Measurements from ENCODE around the gene KIAA1671. TPM values are rescaled to one million over a fixed set of nuclear protein-coding genes. Genes with fewer than 3 reads are reported as not detected.
A peak's percentile ranks its signal among the peaks of the same experiment; 100 is the strongest.

The KIAA1671 gene
- total and polyA plus RNA-seq, 2 donors, result 4.1 to 8.0 TPM

- Histone ChIP-seq H3K27ac (ENCODE audit: low read depth in 1 of 2, low read length in 1 of 2) (no peak overlapping the region), H3K4me3 (ENCODE audit: low read length in 2 of 2) (no peak overlapping the region), H3K4me1 (ENCODE audit: control insufficient read depth in 2 of 2, insufficient read depth in 2 of 2, low read length in 2 of 2) (peaks cover 0 to 7% of the 10 kb centered on the region in 2 donors), H3K36me3 (ENCODE audit: control insufficient read depth in 2 of 2, insufficient read depth in 2 of 2, low read length in 1 of 2) (no peaks in the 10 kb centered on the region), H3K9me3 (ENCODE audit: control insufficient read depth in 2 of 2, insufficient read depth in 1 of 2, low read length in 1 of 2) (no peaks in the 10 kb centered on the region), H3K27me3 (ENCODE audit: control insufficient read depth in 2 of 2, insufficient read depth in 1 of 2, low read length in 1 of 2) (no peaks in the 10 kb centered on the region)
- 95% methylated on average over 6 of the region's 6 CpGs for WGBS
- peak in 2 of 9 donors; percentile 14 to 30 for DNase-seq (ENCODE audit: low read depth in 6 of 9, low spot score in 9 of 9)
These were observed 185.3 kb downstream of the KIAA1671 start for GRCh38 chr22:25137577-25138525.

DNA sequence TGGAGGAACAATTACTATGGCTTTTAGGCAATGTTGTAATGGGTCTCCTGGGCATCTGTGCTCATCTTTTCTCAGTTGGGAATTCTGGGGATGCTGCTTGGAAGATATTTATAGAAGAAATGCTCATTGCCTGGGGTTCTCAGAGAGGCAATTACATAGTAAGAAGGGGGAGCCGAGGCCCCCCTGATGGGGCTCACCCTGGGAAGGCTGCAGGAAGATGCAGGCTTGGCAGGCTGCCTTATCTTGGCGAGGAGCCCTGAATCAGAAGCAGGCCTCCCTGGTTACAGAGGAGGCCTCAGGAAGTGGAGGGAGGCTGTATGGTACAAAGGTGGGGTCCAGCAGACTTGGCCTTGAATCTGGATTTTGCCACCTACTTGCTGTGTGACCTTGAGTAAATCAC lies 186.5 kb downstream of the KIAA1671 start:
- Histone ChIP-seq H3K27me3 (ENCODE audit: control insufficient read depth in 2 of 2, insufficient read depth in 1 of 2, low read length in 1 of 2) (no peaks in the 10 kb centered on the region), H3K27ac (ENCODE audit: low read depth in 1 of 2, low read length in 1 of 2) (no peak overlapping the region), H3K36me3 (ENCODE audit: control insufficient read depth in 2 of 2, insufficient read depth in 2 of 2, low read length in 1 of 2) (no peaks in the 10 kb centered on the region), H3K4me3 (ENCODE audit: low read length in 2 of 2) (no peak overlapping the region), H3K9me3 (ENCODE audit: control insufficient read depth in 2 of 2, insufficient read depth in 1 of 2, low read length in 1 of 2) (no peaks in the 10 kb centered on the region), H3K4me1 (ENCODE audit: control insufficient read depth in 2 of 2, insufficient read depth in 2 of 2, low read length in 2 of 2) (peaks cover 0 to 7% of the 10 kb centered on the region in 2 donors)
- no peak for DNase-seq (ENCODE audit: low read depth in 6 of 9, low spot score in 9 of 9)
- 41% methylated on average over 2 of the region's 2 CpGs for WGBS

- no peaks in the 10 kb centered on the region for H3K4me1 ChIP-seq (ENCODE audit: control insufficient read depth in 2 of 2, insufficient read depth in 2 of 2, low read length in 2 of 2)
- no peaks in the 10 kb centered on the region for H3K27me3 ChIP-seq (ENCODE audit: control insufficient read depth in 2 of 2, insufficient read depth in 1 of 2, low read length in 1 of 2)
- no peaks in the 10 kb centered on the region for H3K9me3 ChIP-seq (ENCODE audit: control insufficient read depth in 2 of 2, insufficient read depth in 1 of 2, low read length in 1 of 2)
- no peak for DNase-seq (ENCODE audit: low read depth in 6 of 9, low spot score in 9 of 9)
- no peaks in the 10 kb centered on the region for H3K36me3 ChIP-seq (ENCODE audit: control insufficient read depth in 2 of 2, insufficient read depth in 2 of 2, low read length in 1 of 2)
- WGBS, result 88% methylated on average over 7 of the region's 7 CpGs
- H3K27ac ChIP-seq (ENCODE audit: low read depth in 1 of 2, low read length in 1 of 2), result no peak overlapping the region
- H3K4me3 ChIP-seq (ENCODE audit: low read length in 2 of 2), result no peak overlapping the region
These were observed 189.6 kb downstream of the KIAA1671 start for GRCh38 chr22:25142102-25142501.

- 88% methylated on average over 5 of the region's 5 CpGs for WGBS
- no peak overlapping the region for H3K27ac ChIP-seq (ENCODE audit: low read depth in 1 of 2, low read length in 1 of 2)
- DNase-seq (ENCODE audit: low read depth in 6 of 9, low spot score in 9 of 9), result no peak
- H3K4me1 ChIP-seq (ENCODE audit: control insufficient read depth in 2 of 2, insufficient read depth in 2 of 2, low read length in 2 of 2), result peaks cover 0 to 4% of the 10 kb centered on the region in 2 donors
- no peaks in the 10 kb centered on the region for H3K27me3 ChIP-seq (ENCODE audit: control insufficient read depth in 2 of 2, insufficient read depth in 1 of 2, low read length in 1 of 2)
- no peak overlapping the region for H3K4me3 ChIP-seq (ENCODE audit: low read length in 2 of 2)
- H3K36me3 ChIP-seq (ENCODE audit: control insufficient read depth in 2 of 2, insufficient read depth in 2 of 2, low read length in 1 of 2), result no peaks in the 10 kb centered on the region
- H3K9me3 ChIP-seq (ENCODE audit: control insufficient read depth in 2 of 2, insufficient read depth in 1 of 2, low read length in 1 of 2), result no peaks in the 10 kb centered on the region
These were observed 190.9 kb downstream of the KIAA1671 start for GRCh38 chr22:25143156-25144076.

DNA sequence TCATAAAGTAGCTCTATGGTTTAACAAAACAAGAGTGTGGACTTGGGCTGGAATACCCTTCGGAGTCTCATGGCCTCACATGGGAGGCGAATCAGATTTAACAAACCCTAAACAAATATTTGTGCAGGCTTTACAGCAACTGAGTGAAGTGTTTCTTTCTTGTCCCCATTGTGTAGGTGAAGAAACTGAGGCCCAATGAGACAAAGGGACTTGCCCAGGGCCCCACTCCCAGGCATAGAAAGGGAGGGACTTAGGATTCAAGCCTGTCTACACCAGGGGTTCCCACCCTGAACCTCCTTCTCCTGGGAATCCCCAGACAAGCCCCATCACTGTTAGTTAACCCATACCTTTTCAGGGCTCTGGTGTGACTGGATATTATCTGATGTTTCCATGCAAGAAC lies 192.0 kb downstream of the KIAA1671 start:
- Histone ChIP-seq H3K27ac (ENCODE audit: low read depth in 1 of 2, low read length in 1 of 2) (no peak overlapping the region), H3K27me3 (ENCODE audit: control insufficient read depth in 2 of 2, insufficient read depth in 1 of 2, low read length in 1 of 2) (no peaks in the 10 kb centered on the region), H3K9me3 (ENCODE audit: control insufficient read depth in 2 of 2, insufficient read depth in 1 of 2, low read length in 1 of 2) (no peaks in the 10 kb centered on the region), H3K36me3 (ENCODE audit: control insufficient read depth in 2 of 2, insufficient read depth in 2 of 2, low read length in 1 of 2) (no peaks in the 10 kb centered on the region), H3K4me1 (ENCODE audit: control insufficient read depth in 2 of 2, insufficient read depth in 2 of 2, low read length in 2 of 2) (peaks cover 0 to 4% of the 10 kb centered on the region in 2 donors), H3K4me3 (ENCODE audit: low read length in 2 of 2) (no peak overlapping the region)
- DNase-seq (ENCODE audit: low read depth in 6 of 9, low spot score in 9 of 9), result no peak
- 98% methylated on average over 2 of the region's 2 CpGs for WGBS

GRCh38 chr22:25146307-25146706 lies 193.8 kb downstream of the KIAA1671 start:
- Histone ChIP-seq H3K9me3 (ENCODE audit: control insufficient read depth in 2 of 2, insufficient read depth in 1 of 2, low read length in 1 of 2) (no peaks in the 10 kb centered on the region), H3K27me3 (ENCODE audit: control insufficient read depth in 2 of 2, insufficient read depth in 1 of 2, low read length in 1 of 2) (no peaks in the 10 kb centered on the region), H3K36me3 (ENCODE audit: control insufficient read depth in 2 of 2, insufficient read depth in 2 of 2, low read length in 1 of 2) (no peaks in the 10 kb centered on the region), H3K4me1 (ENCODE audit: control insufficient read depth in 2 of 2, insufficient read depth in 2 of 2, low read length in 2 of 2) (peaks cover 0 to 4% of the 10 kb centered on the region in 2 donors), H3K4me3 (ENCODE audit: low read length in 2 of 2) (no peak overlapping the region), H3K27ac (ENCODE audit: low read depth in 1 of 2, low read length in 1 of 2) (no peak overlapping the region)
- 98% methylated on average over 1 of the region's 1 CpG for WGBS
- no peak for DNase-seq (ENCODE audit: low read depth in 6 of 9, low spot score in 9 of 9)

DNA sequence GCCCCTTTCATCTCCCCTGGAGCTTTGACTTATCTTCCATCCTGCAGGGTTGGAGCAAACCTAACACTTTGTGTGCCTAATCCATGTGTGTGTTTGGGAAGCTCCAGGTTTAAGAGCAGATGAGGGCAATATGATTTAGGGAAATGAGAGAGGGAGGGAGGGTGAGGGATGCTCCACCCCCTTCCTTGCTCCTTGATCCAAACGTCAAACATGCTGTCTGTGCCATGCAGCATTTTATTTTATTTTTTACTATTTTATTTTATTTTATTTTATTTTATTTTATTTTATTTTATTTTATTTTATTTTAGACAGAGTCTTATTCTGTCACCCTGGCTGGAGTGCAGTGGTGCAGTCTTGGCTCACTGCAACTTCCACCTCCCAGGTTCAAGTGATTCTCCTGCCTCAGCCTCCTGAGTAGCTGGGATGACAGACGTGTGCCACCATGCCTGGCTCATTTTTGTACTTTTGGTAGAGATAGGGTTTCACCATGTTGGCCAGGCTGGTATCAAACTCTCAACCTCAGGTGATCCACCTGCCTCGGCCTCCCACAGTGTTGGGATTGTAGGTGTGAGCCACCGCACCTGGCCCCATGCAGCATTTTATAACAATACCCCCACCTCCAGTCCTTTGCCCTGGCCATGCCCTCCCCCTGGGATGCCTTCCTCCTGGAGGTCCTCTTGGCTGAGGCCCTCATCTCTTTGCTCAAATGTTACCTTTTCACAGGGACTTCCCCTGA lies 194.6 kb downstream of the KIAA1671 start:
- Histone ChIP-seq H3K9me3 (ENCODE audit: control insufficient read depth in 2 of 2, insufficient read depth in 1 of 2, low read length in 1 of 2) (no peaks in the 10 kb centered on the region), H3K4me3 (ENCODE audit: low read length in 2 of 2) (no peak overlapping the region), H3K4me1 (ENCODE audit: control insufficient read depth in 2 of 2, insufficient read depth in 2 of 2, low read length in 2 of 2) (peaks cover 0 to 4% of the 10 kb centered on the region in 2 donors), H3K27me3 (ENCODE audit: control insufficient read depth in 2 of 2, insufficient read depth in 1 of 2, low read length in 1 of 2) (no peaks in the 10 kb centered on the region), H3K36me3 (ENCODE audit: control insufficient read depth in 2 of 2, insufficient read depth in 2 of 2, low read length in 1 of 2) (no peaks in the 10 kb centered on the region), H3K27ac (ENCODE audit: low read depth in 1 of 2, low read length in 1 of 2) (no peak overlapping the region)
- no peak for DNase-seq (ENCODE audit: low read depth in 6 of 9, low spot score in 9 of 9)
- WGBS, result 64% methylated on average over 4 of the region's 4 CpGs

DNA sequence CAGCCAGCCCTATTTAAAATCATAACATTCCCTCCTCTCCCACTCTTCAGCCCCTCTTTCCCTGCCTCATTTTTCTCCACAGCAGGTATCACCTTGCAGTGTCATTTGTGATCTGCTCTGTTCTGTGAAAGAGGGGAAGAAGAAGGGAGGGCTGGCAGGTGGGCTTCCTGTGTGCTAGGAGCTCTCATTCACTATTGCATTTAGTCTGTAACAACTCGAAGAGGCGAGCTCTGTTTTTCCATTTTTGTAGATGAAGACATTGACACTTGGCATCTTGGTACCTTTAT lies 195.1 kb downstream of the KIAA1671 start:
- Histone ChIP-seq H3K27me3 (ENCODE audit: control insufficient read depth in 2 of 2, insufficient read depth in 1 of 2, low read length in 1 of 2) (no peaks in the 10 kb centered on the region), H3K27ac (ENCODE audit: low read depth in 1 of 2, low read length in 1 of 2) (no peak overlapping the region), H3K9me3 (ENCODE audit: control insufficient read depth in 2 of 2, insufficient read depth in 1 of 2, low read length in 1 of 2) (no peaks in the 10 kb centered on the region), H3K4me1 (ENCODE audit: control insufficient read depth in 2 of 2, insufficient read depth in 2 of 2, low read length in 2 of 2) (peaks cover 0 to 4% of the 10 kb centered on the region in 2 donors), H3K36me3 (ENCODE audit: control insufficient read depth in 2 of 2, insufficient read depth in 2 of 2, low read length in 1 of 2) (no peaks in the 10 kb centered on the region), H3K4me3 (ENCODE audit: low read length in 2 of 2) (no peak overlapping the region)
- DNase-seq (ENCODE audit: low read depth in 6 of 9, low spot score in 9 of 9), result no peak
- WGBS, result 82% methylated on average over 2 of the region's 2 CpGs

All from thymus (tissue), 11 donors.